ENCODE results near the gene SOCS1.

Gene SOCS1

DNA sequence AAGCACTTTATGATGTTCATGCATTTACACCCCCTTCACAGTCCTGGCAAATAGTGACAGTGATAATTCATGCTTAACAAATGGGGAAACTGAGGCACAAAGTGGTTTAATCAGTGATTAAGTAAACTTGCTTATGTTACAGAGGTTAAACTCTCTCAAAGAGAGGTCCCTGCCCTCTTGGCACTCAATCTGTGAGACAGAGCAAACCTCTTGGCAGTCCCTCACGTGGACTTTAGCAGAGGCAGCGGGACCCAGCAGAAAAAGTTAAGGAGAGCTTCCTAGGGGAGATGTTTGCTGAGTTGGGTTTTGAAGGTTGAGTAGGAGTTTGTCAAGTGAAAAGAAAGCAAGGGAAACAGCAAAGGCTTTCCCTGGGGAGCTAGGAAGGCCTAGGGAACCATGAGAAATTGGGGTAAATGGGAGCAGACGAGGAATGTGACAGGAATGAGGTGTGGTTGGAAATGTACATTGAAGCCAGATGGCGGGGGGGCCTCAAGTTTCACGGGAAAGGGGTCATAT, 10.7 kb downstream of the SOCS1 start:
- DNase-seq (ENCODE audit: low read depth), result no peak

DNA sequence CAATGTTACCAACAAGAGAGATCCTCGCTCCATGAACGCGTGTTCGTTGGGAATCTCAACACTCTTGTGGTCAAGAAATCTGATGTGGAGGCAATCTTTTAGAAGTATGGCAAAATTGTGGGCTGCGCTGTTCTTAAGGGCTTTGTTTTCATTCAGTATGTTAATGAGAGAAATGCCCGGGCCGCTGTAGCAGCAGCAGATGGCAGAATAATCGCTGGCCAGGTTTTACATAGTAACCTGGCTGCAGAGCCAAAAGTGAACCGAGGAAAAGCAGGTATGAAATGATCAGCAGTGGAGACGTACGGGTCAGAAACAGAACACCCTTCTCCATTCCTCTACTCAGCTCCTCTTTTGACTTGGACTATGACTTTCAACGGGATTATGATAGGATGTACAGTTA, 13.3 kb downstream of the SOCS1 start:
- no peak for DNase-seq (ENCODE audit: low read depth)

DNA sequence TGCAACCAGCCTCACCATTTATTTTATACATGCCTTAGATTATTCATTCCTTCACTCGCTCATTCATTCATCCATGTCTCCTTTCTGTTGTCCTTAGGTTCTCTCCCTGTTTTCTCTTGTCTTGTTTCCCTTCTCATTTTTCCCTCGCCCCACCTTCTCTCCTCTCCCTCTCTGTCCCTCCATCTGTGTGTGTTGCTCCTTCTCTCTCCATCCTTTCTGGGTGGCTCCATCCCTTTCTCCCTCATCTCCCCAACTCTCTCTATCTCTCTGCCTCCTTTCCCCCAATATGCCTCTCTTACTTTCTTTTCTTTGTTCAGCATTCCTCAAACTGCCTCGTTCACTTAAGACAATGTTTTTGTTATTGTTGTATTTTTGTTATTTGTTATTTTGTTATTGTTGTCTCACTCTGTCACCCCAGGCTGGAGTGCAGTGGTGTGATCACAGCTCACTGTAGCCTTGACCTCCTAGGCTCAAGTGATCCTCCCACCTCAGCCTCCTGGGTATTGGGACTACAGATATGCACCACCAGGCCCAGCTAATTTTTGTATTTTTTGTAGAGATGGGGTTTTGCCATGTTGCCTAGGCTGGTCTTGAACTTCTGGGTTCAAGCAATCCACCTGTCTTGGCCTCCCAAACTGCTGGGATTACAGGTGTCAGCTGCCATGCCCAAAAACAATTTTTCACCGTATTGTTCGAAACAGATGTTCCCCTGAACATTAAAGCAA, 14.4 kb downstream of the SOCS1 start:
- no peak for DNase-seq (ENCODE audit: low read depth)

GRCh38 chr16:11240636-11241473, 15.1 kb downstream of the SOCS1 start:
- DNase-seq (ENCODE audit: low read depth), result no peak

DNA sequence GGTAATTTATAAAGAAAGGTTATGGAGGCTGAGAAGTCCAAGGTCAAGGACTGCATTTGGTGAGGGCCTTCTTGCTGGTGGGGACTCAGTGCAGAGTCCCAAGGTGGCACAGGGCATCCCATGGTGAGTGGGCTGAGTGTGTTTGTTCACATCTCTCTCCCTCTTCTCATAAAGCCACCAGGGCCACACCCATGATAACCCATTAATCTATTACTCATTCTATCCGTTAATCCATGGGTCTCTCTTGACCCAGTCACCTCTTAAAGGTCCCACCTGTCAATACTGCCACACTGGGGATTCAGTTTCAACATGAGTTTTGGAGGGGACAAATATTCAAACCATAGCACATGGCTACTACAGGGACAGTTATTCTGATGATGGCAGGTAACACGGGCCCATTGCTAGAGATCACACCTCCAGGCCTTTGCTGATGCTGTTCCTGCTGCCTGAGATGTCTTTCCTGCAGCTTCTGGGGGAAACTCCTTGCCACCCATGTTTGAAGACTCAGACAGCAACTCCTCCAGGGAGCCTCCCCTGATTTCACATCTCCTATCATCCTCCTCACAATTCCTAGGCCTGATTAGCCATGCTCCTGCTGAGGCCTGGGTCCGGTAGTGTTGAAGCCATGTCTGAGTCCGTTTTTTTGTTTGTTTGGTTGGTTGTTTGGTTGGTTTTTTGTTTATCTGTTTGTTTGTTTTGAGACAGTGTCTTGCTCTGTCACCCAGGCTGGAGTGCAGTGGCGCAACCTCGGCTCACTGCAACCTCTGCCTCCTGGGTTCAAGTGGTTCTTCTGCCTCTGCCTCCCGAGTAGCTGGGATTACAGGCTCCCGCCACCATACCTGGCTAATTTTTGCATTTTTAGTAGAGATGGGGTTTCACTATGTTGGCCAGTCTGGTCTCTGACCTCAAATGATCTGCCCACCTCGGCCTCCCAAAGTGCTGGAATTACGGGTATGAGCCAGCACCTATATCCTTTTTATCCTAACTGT, 16.1 kb downstream of the SOCS1 start:
- DNase-seq (ENCODE audit: low read depth), result no peak

- DNase-seq (ENCODE audit: low read depth), result no peak
These were observed 17.5 kb downstream of the SOCS1 start for GRCh38 chr16:11238272-11239202.

GRCh38 chr16:11236461-11237254, 19.3 kb downstream of the SOCS1 start:
- no peak for DNase-seq (ENCODE audit: low read depth)

DNA sequence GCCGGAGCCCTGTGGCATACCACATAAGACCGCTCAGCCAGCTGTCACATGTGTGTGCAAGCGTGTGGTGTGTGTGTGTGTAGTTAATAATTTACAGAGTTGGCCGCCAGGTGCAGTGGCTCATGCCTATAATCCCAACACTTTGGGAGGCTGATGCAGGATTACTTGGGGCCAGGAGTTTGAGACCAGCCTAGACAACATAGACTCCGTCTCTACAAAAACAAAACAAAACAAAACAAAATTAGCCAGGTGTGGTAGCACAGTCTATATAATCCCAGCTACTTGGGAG, 20.4 kb downstream of the SOCS1 start:
- no peak for DNase-seq (ENCODE audit: low read depth)

GRCh38 chr16:11234884-11235702, 20.9 kb downstream of the SOCS1 start:
- DNase-seq (ENCODE audit: low read depth), result no peak

DNA sequence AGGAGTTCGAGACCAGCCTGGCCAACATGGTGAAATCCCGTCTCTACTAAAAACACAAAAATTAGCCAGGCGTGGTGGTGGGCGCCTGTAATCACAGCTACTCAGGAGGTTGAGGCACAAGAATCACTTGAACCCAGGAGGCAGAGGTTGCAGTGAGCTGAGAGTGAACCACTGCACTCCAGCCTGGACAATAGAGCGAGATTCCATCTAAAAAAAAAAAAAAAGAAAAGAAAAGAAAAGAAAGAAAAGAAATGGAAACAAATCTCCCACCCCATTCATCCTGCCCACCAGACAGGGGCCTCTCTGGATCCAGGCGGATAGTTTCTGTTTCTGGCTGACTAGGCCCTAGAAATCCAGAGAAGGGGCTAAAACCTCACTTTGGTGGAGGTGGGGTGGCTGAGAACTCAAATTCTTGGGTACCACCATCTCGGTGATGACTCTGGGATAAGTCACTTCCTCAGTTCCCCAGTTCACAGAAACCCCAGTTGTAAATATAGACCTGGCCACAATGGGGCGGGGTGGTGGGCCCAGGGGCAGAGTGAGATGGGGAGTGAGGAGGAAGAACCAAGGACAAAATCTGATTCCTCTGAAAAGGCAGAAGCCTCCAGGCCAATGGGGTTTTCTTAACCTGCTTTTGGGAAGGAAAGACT, 22.2 kb downstream of the SOCS1 start:
- no peak for DNase-seq (ENCODE audit: low read depth)

- DNase-seq (ENCODE audit: low read depth), result no peak
These were observed 22.9 kb downstream of the SOCS1 start for GRCh38 chr16:11232852-11233726.

DNA sequence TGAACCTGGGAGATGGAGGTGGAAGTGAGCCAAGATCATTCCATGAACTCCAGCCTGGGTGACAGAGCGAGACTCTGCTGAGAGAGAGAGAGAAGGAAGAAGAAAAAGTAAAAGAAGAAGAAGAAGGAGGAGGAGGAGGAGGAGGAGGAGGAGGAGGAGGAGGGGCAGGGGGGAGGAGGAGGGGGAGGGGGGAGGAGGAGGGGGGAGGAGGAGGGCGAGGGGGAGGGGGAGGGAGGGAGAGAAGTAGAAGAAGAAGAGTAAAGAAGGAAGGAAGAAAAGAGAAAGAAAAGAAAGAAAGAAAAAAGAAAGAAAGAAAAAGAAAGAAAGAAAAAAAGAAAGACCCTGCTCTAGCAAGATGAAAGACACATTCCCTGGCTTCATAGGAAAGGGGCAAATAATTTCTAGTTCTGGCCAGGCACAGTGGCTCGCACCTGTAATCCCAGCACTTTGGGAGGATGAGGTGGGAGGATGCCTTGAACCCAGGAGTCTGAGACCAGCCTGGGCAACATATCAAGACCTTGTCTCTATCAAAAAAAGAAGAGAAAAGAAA, 23.6 kb downstream of the SOCS1 start:
- DNase-seq (ENCODE audit: low read depth), result no peak

- no peak for DNase-seq (ENCODE audit: low read depth)
These were observed 24.5 kb downstream of the SOCS1 start for GRCh38 chr16:11231367-11231970.

GRCh38 chr16:11229906-11230305, 26.1 kb downstream of the SOCS1 start:
- no peak for DNase-seq (ENCODE audit: low read depth)

- DNase-seq (ENCODE audit: low read depth), result no peak
These were observed 26.6 kb downstream of the SOCS1 start for GRCh38 chr16:11229432-11229831.

GRCh38 chr16:11225677-11226549, 30.1 kb downstream of the SOCS1 start:
- no peak for DNase-seq (ENCODE audit: low read depth)
